ENCODE results near the gene LHFPL3.

Gene LHFPL3

DNA sequence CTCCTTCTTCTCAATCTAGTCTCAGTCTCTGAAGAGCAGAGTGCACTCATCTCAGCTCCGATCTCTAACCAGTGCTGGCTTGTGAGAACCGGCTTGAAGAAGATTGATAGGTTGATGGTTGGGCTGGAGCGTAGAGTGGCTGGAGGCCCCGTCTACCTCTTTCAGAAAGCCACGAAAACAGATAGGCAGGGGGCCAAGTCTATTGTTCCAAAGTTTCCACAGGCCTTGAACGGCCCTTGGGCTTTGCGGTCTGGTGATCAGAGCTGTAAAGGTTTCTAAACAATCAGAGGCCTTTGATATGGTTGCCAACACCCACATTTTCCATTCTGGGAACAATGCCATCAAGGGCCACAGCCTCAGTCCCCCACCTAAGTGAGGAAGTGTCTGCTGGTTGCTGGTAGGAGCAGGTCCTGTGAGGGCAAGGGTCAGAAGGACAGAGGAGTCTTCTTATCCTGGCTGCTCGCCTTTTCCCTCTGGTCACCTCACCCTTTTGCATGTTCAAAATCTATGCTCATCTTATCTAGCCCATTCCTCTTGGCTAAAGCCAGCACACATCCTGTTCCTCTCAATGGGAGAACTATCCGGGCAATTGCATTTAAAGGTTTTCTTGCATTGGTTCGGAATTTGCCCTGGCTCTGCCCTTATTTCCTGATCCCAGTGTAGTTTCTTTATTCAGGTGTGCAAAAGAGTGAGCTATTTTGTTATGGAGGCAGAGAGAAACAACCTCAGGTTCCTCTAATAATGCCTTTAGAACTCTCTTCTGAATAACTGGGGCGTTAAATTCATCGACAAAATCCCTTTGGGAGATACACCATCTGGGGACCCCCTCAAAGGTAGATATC, 615.3 kb downstream of the LHFPL3 start:
- DNase-seq: peak; percentile 76 to 79

DNA sequence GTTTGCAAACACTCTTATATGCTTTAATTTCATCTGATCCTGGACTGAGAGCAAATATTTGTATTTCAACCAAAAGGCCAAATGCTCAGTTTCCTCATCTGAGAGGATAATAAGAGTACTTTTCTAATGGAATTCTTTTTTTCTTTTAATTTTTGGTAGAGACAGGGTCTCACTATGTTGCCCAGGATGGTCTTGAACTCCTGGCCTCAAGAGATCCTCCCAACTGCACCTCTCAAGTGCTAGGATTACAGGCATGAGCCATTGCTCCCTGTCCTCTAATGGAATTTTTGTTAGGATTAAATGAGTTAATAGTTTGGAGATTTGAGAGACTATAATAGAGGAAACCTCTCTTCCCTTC, 617.2 kb downstream of the LHFPL3 start:
- no peak for DNase-seq

GRCh38 chr7:104946338-104946737, 617.9 kb downstream of the LHFPL3 start:
- no peak for DNase-seq

DNA sequence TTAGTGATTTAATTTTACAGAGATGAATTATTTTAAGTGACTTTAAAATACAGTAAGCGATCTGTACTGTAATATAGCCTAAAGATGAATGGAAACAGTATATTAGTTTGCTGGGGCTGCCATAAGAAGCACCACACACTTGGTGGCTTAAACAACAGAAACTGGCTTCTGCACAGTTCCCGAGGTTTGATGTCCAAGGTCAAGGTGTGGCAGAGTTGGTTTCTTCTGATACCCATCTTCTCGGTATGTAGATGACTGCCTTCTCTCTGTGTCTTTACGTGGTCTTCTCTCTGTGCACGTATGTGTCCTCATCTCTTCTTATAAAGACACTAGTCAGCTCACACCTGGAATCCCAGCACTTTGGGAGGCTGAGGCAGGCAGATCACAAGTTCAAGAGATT, 621.6 kb downstream of the LHFPL3 start:
- no peak for DNase-seq

DNA sequence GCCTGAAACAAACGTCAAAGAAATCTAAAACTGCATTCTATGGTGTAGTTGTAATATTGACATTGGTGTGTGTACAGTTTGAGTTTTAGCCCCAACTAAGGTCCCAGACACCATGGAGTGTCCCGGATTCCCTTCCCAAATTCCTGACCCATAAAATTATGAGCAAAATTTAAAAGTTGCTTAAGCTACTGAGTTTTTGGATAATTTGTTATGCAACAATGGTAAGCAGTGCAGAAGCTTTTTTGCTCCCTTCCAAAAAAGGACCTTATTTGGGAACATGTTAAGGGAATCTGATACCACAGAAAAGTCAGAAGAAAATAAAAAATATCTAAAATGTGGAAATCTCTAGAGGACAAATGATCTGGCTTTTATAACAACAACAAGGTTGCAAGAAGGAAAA, 622.4 kb downstream of the LHFPL3 start:
- no peak for DNase-seq

DNA sequence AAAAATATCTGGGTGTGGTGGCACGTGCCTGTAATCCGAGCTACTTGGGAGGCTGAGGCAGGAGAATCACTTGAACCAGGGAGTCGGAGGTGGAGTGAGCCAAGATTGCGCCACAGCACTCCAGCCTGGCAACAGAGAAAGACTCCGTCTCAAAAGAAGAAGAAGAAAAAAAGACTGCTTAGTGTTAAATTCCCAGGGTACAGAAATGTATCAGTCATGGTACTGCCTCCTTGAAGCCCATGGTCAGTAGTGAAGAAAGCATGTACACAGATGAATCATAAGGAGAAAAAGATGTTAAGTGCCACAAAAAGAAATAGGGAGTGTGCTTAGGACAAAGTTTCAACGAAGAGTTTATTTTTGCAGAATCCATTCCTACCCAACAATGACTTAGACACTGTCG, 623.1 kb downstream of the LHFPL3 start:
- DNase-seq: no peak

- no peak for DNase-seq
Observed at GRCh38 chr7:104955276-104955675, 626.9 kb downstream of the LHFPL3 start.
